HepG2 (cell line): Measurements from ENCODE around the gene MAGEB6. TPM values are rescaled to one million over a fixed set of nuclear protein-coding genes. Genes with fewer than 3 reads are reported as not detected.

Source experiments
- ATAC-seq: fragments of 200-7000 bp; cut with Tn5 transposase; 3 replicates; pipeline ENCODE4 v1.9.1; 2020; ENCODE audit warnings: mild to moderate bottlenecking, moderate library complexity
- BruUV-seq: library from RNA; stranded (reverse); fragments of 400-500 nt; replicated peaks from 2 replicates; lab custom pipeline; 2021; lab: Mats Ljungman, UMichigan
- CTCF ChIA-PET: fragments of 300-600 bp; formaldehyde crosslinking; extraction: SDS; loops from one replicate; lab custom pipeline; 2021; ENCODE audit warnings: low total read pairs, inconsistent platforms, low intra/inter-chr PET ratio; lab: Yijun Ruan, JAX
- POLR2A ChIA-PET: fragments of 350-600 bp; sonication (Branson Sonifier 250); formaldehyde crosslinking; loops from one replicate; lab custom pipeline; 2020; ENCODE audit warnings: antibody characterized with exemption, inconsistent platforms; lab: Yijun Ruan, JAX
- DNase-seq: peaks from one replicate; pipeline ENCODE4 v3.0.0-alpha.2; 2015; ENCODE audit warnings: low spot score
- FAIRE-seq: peaks from 3 replicates; lab custom pipeline; 2011; peaks lifted over from hg19 to GRCh38; lab: Jason Lieb, UNC
- H2AFZ ChIP-seq: one replicate; pipeline ENCODE4 v1.6.1; 2011; ENCODE audit warnings: low read length, inconsistent platforms
- H3K27ac ChIP-seq: fragments of 300-600 bp; 3 replicates; pipeline ENCODE4 v1.8.0; 2011; ENCODE audit warnings: mixed run types, mild to moderate bottlenecking, mixed read lengths, low read length, inconsistent platforms; ENCODE audit not compliant: insufficient read depth; ENCODE audit errors: extremely low read length
- H3K27me3 ChIP-seq, 2 experiments: fragments of 200-600 bp in 1 of 2; 2 replicates in 1 of 2; 3 replicates in 1 of 2; pipeline versions ENCODE4 v1.6.0 to v1.8.0; 2011; ENCODE audit warnings: low read length in 2 of 2, mild to moderate bottlenecking in 2 of 2, moderate library complexity in 2 of 2, inconsistent platforms in 1 of 2; ENCODE audit not compliant: insufficient read depth in 2 of 2, control insufficient read depth in 1 of 2
- H3K36me3 ChIP-seq, 2 experiments: fragments of 200-600 bp in 1 of 2; replicated peaks in 1 of 2; 2 replicates in 1 of 2; 3 replicates in 1 of 2; pipeline versions ENCODE4 v1.5.1 to v1.8.0; 2011; ENCODE audit warnings: low read length in 2 of 2, inconsistent platforms in 1 of 2; ENCODE audit not compliant: insufficient read depth in 2 of 2, control insufficient read depth in 1 of 2
- H3K4me1 ChIP-seq: 2 replicates; pipeline ENCODE4 v1.5.1; 2012; ENCODE audit warnings: low read length, inconsistent platforms; ENCODE audit not compliant: insufficient read depth
- H3K4me2 ChIP-seq: 2 replicates; pipeline ENCODE4 v1.6.0; 2011; ENCODE audit warnings: low read depth, low read length, inconsistent platforms
- H3K4me3 ChIP-seq, 3 experiments: fragments of 200-600 bp in 1 of 3; sonication (generic), shearing (Covaris generic) in 1 of 3; replicated peaks in 1 of 3; 2 replicates each; pipeline ENCODE4 v1.5.1; 2011 to 2016; ENCODE audit warnings: low read length in 3 of 3, inconsistent platforms in 2 of 3, low read depth in 2 of 3, mild to moderate bottlenecking in 2 of 3, control low read depth in 1 of 3, mixed read lengths in 1 of 3; ENCODE audit not compliant: insufficient read depth in 1 of 3
- H3K79me2 ChIP-seq: one replicate; pipeline ENCODE4 v1.6.1; 2011; ENCODE audit warnings: low read length, inconsistent platforms; ENCODE audit not compliant: insufficient read depth
- H3K9ac ChIP-seq: 2 replicates; pipeline ENCODE4 v1.6.0; 2011; ENCODE audit warnings: mild to moderate bottlenecking, low read depth, low read length, inconsistent platforms; ENCODE audit not compliant: insufficient read depth
- H3K9me3 ChIP-seq: 2 replicates; pipeline ENCODE4 v1.5.1; 2012; ENCODE audit warnings: mild to moderate bottlenecking, low read length
- H4K20me1 ChIP-seq: 2 replicates; pipeline ENCODE4 v1.6.0; 2011; ENCODE audit warnings: inconsistent platforms, mild to moderate bottlenecking, low read length, moderate library complexity; ENCODE audit not compliant: insufficient read depth
- DR1 ChIP-seq: sonication (generic); formaldehyde crosslinking; IDR thresholded peaks from 2 replicates; pipeline ENCODE4 v1.8.0; 2021; ENCODE audit warnings: mild to moderate bottlenecking, missing genetic modification reagents, inconsistent platforms
- HIVEP1 ChIP-seq: sonication (generic); formaldehyde crosslinking; IDR thresholded peaks from 2 replicates; pipeline ENCODE4 v1.4.0; 2020; ENCODE audit warnings: mild to moderate bottlenecking, missing genetic modification reagents
- SSRP1 ChIP-seq: IDR thresholded peaks from 2 replicates; pipeline ENCODE4 v1.6.1; 2016; ENCODE audit warnings: control low read depth
- USF2 ChIP-seq, 2 experiments: sonication (generic) in 1 of 2; formaldehyde crosslinking in 1 of 2; IDR thresholded peaks; 2 replicates each; pipeline versions ENCODE4 v1.5.1 to v1.6.1; 2011 to 2020; ENCODE audit warnings: borderline replicate concordance in 1 of 2, low read depth in 1 of 2, low read length in 1 of 2, mild to moderate bottlenecking in 1 of 2, missing genetic modification reagents in 1 of 2, moderate library complexity in 1 of 2
- ZEB1 ChIP-seq: IDR thresholded peaks from 2 replicates; pipeline ENCODE4 v1.6.1; 2012; ENCODE audit warnings: mild to moderate bottlenecking, low read depth, inconsistent platforms; ENCODE audit not compliant: insufficient replicate concordance
- ZIK1 ChIP-seq: sonication (generic); formaldehyde crosslinking; IDR thresholded peaks from 2 replicates; pipeline ENCODE4 v1.5.0; 2020; ENCODE audit warnings: mild to moderate bottlenecking, low read depth, missing genetic modification reagents, borderline replicate concordance
- ZNF383 ChIP-seq: sonication (generic); formaldehyde crosslinking; IDR thresholded peaks from 2 replicates; pipeline ENCODE4 v1.4.0; 2020; ENCODE audit warnings: missing genetic modification reagents, mild to moderate bottlenecking, borderline replicate concordance
- ZNF773 ChIP-seq: sonication (generic); formaldehyde crosslinking; IDR thresholded peaks from 2 replicates; pipeline ENCODE4 v1.4.0; 2020; ENCODE audit warnings: missing genetic modification reagents, borderline replicate concordance
- ZNF775 ChIP-seq: sonication (generic); formaldehyde crosslinking; IDR thresholded peaks from 2 replicates; pipeline ENCODE4 v1.4.0; 2020; ENCODE audit warnings: missing genetic modification reagents, mild to moderate bottlenecking, moderate library complexity, borderline replicate concordance
- ZSCAN31 ChIP-seq: sonication (generic); formaldehyde crosslinking; IDR thresholded peaks from 2 replicates; pipeline ENCODE4 v1.5.0; 2020; ENCODE audit warnings: low read depth, mild to moderate bottlenecking, missing genetic modification reagents
- WGBS: methylation state at CpG from one replicate; pipeline ENCODE4 v1.1.6; 2017; ENCODE audit warnings: low lambda C conversion rate; 5-methylcytosine and 5-hydroxymethylcytosine counted together
- in situ Hi-C: cut with HindIII; loops from 2 replicates; pipeline ENCODE4 v1.10.0; 2017; ENCODE audit warnings: low pct_unique_long_range_greater_than_20kb; ENCODE audit not compliant: extremely low pct_ligation_motif_present
- intact Hi-C: fragments of 100-400 bp; cut with micrococcal nuclease; formaldehyde crosslinking; loops from one replicate; pipeline ENCODE4 v1.10.0; 2022; ENCODE audit not compliant: unreplicated experiment
- polyA plus RNA-seq, 8 experiments: library from polyadenylated mRNA; depleted of rRNA in 3 of 8; stranded (reverse) in 7 of 8; unstranded in 1 of 8; fragments of >200 nt; fragmentation: Illumina TruSeq in 4 of 8; extraction: Trizol in 4 of 8; gene quantifications; 2 replicates each; pipeline versions ENCODE4 v1.2.1 to v1.2.3, GENCODE V29; 2011 to 2016; ENCODE audit warnings: low read depth in 4 of 8, missing spikeins in 1 of 8, mixed read lengths in 1 of 8; ENCODE audit not compliant: insufficient read depth in 1 of 8
- total RNA-seq, 5 experiments: library from RNA; depleted of rRNA; stranded (reverse); fragments of >200 nt; fragmentation: Illumina TruSeq; extraction: Trizol; gene quantifications; 2 replicates each; pipeline ENCODE4 v1.2.3, GENCODE V29; 2016; ENCODE audit warnings: low read depth in 1 of 5

MAGEB6 gene
- total and polyA plus RNA-seq, 2 of the 13 experiments (the other 11 are each of a cell fraction or from before 2014, with no cell fraction given), result 0.04 TPM; not detected in 1

GRCh38 chrX:26146024-26146423 lies 46.2 kb upstream of the MAGEB6 start:
- BruUV-seq, result no TSS peak
- no peak overlapping the region for H3K4me3 ChIP-seq
- H3K9ac ChIP-seq, result no peak overlapping the region
- no peaks in the 10 kb centered on the region for H3K36me3 ChIP-seq
- no peak overlapping the region for H2AFZ ChIP-seq
- CTCF ChIA-PET, result no interaction called here
- DNase-seq, result no peak
- no peak for ATAC-seq
- no peaks in the 10 kb centered on the region for H3K27me3 ChIP-seq
- POLR2A ChIA-PET, result no interaction called here
- H3K79me2 ChIP-seq, result no peaks in the 10 kb centered on the region
- FAIRE-seq, result no peak
- intact Hi-C loops (no loop called here), in situ Hi-C loops (no loop called here)
- H3K9me3 ChIP-seq, result peaks cover 7% of the 10 kb centered on the region; the same call in 1 of the 2 replicates
- no peaks in the 10 kb centered on the region for H4K20me1 ChIP-seq
- H3K27ac ChIP-seq, result no peak overlapping the region
- H3K4me2 ChIP-seq, result no peak overlapping the region
- TF ChIP-seq ZIK1 (CRISPR knock-in tag) (no peak), SSRP1 (CRISPR knock-in tag) (no peak)
- no peaks in the 10 kb centered on the region for H3K4me1 ChIP-seq
- whole genome bisulfite sequencing, result 0% methylated on average over 2 of the region's 2 CpGs

GRCh38 chrX:26160301-26160700 lies 31.9 kb upstream of the MAGEB6 start, which contains the start of gene MAGEB6B:
MAGEB6B (plus strand) TSS chrX:26160601; CDS start chrX:26160601, 0 bp downstream.
- H3K4me1 ChIP-seq, result no peaks in the 10 kb centered on the region
- intact Hi-C loops (no loop called here), in situ Hi-C loops (no loop called here)
- no peak within 1 kb of the TSS for H3K27ac ChIP-seq
- no peak for ATAC-seq
- POLR2A ChIA-PET, result no interaction called here
- peaks cover 11% of the 10 kb centered on the region; the same call in 1 of the 2 replicates for H3K9me3 ChIP-seq
- no peaks in the 10 kb centered on the region for H3K36me3 ChIP-seq
- FAIRE-seq, result no peak
- no peak within 1 kb of the TSS for H2AFZ ChIP-seq
- H3K9ac ChIP-seq, result no peak within 1 kb of the TSS
- CTCF ChIA-PET, result no interaction called here
- DNase-seq, result no peak
- BruUV-seq, result no TSS peak
- H3K4me2 ChIP-seq, result no peak within 1 kb of the TSS
- WGBS, result no CpG with 5 or more reads among the region's 10 CpGs
- H3K4me3 ChIP-seq, result no peak within 1 kb of the TSS
- H3K27me3 ChIP-seq, result no peaks in the 10 kb centered on the region
- H4K20me1 ChIP-seq, result no peaks in the 10 kb centered on the region
- no peak for TF ChIP-seq DR1
- no peak for TF ChIP-seq ZNF775 (CRISPR knock-in tag)
- no peak for TF ChIP-seq ZSCAN31 (CRISPR knock-in tag)
- no peak for TF ChIP-seq HIVEP1
- no peak for TF ChIP-seq ZNF773 (CRISPR knock-in tag)
- no peak for TF ChIP-seq ZEB1
- no peak for TF ChIP-seq USF2 (IDR thresholded peaks at IDR 0.05; ENCODE audit: low read depth, low read length)
- TF ChIP-seq USF2 (CRISPR knock-in tag; IDR thresholded peaks at IDR 0.05; ENCODE audit: borderline replicate concordance), result no peak
- TF ChIP-seq ZNF383 (CRISPR knock-in tag), result no peak
- H3K79me2 ChIP-seq, result no peaks in the 10 kb centered on the region
